ENCODE measurements around the gene SMARCA4.
A peak's percentile ranks its signal among the peaks of the same experiment; 100 is the strongest.
"Not testable (repeated sequence)": the region's sequence is repeated elsewhere in the genome, so short reads cannot be mapped to it uniquely, and the experiment has no call there.

SMARCA4 gene

GRCh38 chr19:10929402-10929794, 31.4 kb upstream of the SMARCA4 start:
- DNase-seq = no peak

GRCh38 chr19:10935371-10936059, 25.3 kb upstream of the SMARCA4 start:
- no peak for DNase-seq

- DNase-seq = peak in 1 of 2 experiments; percentile 33
These were observed 24.2 kb upstream of the SMARCA4 start for GRCh38 chr19:10936661-10937084.

GRCh38 chr19:10941649-10942048, 19.2 kb upstream of the SMARCA4 start:
- DNase-seq = not testable (repeated sequence)

- not testable (repeated sequence) for DNase-seq
These were observed 17.4 kb upstream of the SMARCA4 start for GRCh38 chr19:10943412-10943811.

- DNase-seq = no peak
These were observed 15.6 kb upstream of the SMARCA4 start for GRCh38 chr19:10945264-10945663.

GRCh38 chr19:10946958-10947657, 13.7 kb upstream of the SMARCA4 start:
- no peak for DNase-seq

GRCh38 chr19:10952809-10953208, 8.0 kb upstream of the SMARCA4 start:
- no peak for DNase-seq

- not testable (repeated sequence) for DNase-seq
These were observed 1.4 kb upstream of the SMARCA4 start for GRCh38 chr19:10959277-10959968.

GRCh38 chr19:10961073-10961860, 437 bp downstream of the SMARCA4 start:
- DNase-seq = peak; percentile 35 to 44

GRCh38 chr19:10962863-10963262, 2.0 kb downstream of the SMARCA4 start:
- DNase-seq = no peak

GRCh38 chr19:10963865-10964264, 3.0 kb downstream of the SMARCA4 start:
- no peak for DNase-seq

- no peak for DNase-seq
These were observed 4.1 kb downstream of the SMARCA4 start for GRCh38 chr19:10964903-10965302.

GRCh38 chr19:10965398-10965797, 4.6 kb downstream of the SMARCA4 start:
- DNase-seq = no peak

GRCh38 chr19:10966809-10967208, 6.0 kb downstream of the SMARCA4 start:
- no peak for DNase-seq

GRCh38 chr19:10968527-10969135, 7.8 kb downstream of the SMARCA4 start:
- DNase-seq = no peak

GRCh38 chr19:10971107-10971726, 10.4 kb downstream of the SMARCA4 start:
- DNase-seq = no peak

- DNase-seq = no peak
These were observed 14.7 kb downstream of the SMARCA4 start for GRCh38 chr19:10975374-10976130.

- DNase-seq = no peak
These were observed 15.5 kb downstream of the SMARCA4 start for GRCh38 chr19:10976131-10976892.

- no peak for DNase-seq
These were observed 16.9 kb downstream of the SMARCA4 start for GRCh38 chr19:10977742-10978092.

GRCh38 chr19:10979951-10980381, 19.1 kb downstream of the SMARCA4 start:
- peak; percentile 29 to 35 for DNase-seq
